Parathyroid adenoma (tissue), 2 donors: ENCODE measurements around the gene MEIS1.

ENCODE experiments used
- H2AFZ ChIP-seq: fragments of 300-600 bp; sonication (generic); one replicate; pipeline ENCODE4 v1.7.0; 2017; ENCODE audit warnings: antibody characterized with exemption, mild to moderate bottlenecking
- H3K27ac ChIP-seq: fragments of 300-600 bp; sonication (generic); one replicate; pipeline ENCODE4 v1.7.0; 2017
- H3K27me3 ChIP-seq: fragments of 300-600 bp; sonication (generic); one replicate; pipeline ENCODE4 v1.7.0; 2017; ENCODE audit warnings: low read length; ENCODE audit not compliant: control insufficient read depth, insufficient read depth
- H3K36me3 ChIP-seq: fragments of 300-600 bp; sonication (generic); one replicate; pipeline ENCODE4 v1.7.0; 2017; ENCODE audit warnings: low read length; ENCODE audit not compliant: control insufficient read depth, insufficient read depth
- H3K4me1 ChIP-seq: fragments of 300-600 bp; sonication (generic); one replicate; pipeline ENCODE4 v1.7.0; 2017; ENCODE audit warnings: control low read depth
- H3K4me2 ChIP-seq: fragments of 300-600 bp; sonication (generic); one replicate; pipeline ENCODE4 v1.7.0; 2017; ENCODE audit warnings: low read length
- H3K4me3 ChIP-seq: fragments of 300-600 bp; sonication (generic); one replicate; pipeline ENCODE4 v1.7.0; 2017; ENCODE audit warnings: low read depth, low read length
- H3K79me2 ChIP-seq: fragments of 300-600 bp; sonication (generic); one replicate; pipeline ENCODE4 v1.7.0; 2017; ENCODE audit warnings: control low read depth
- H3K9ac ChIP-seq: fragments of 300-600 bp; sonication (generic); one replicate; pipeline ENCODE4 v1.7.0; 2017; ENCODE audit warnings: mild to moderate bottlenecking
- H3K9me3 ChIP-seq: fragments of 300-600 bp; sonication (generic); one replicate; pipeline ENCODE4 v1.7.0; 2017; ENCODE audit warnings: low read length; ENCODE audit not compliant: control insufficient read depth
- CTCF ChIP-seq: fragments of 300-600 bp; sonication (generic); IDR thresholded peaks from one replicate; pipeline ENCODE4 v1.7.0; 2017; ENCODE audit warnings: antibody characterized with exemption, mild to moderate bottlenecking
- donor health status: primary hyperparathyroidism.

The MEIS1 gene

GRCh38 chr2:66433695-66433944 is 1.3 kb upstream of the MEIS1 start:
- peak overlapping the region; percentile 80 for H3K4me2 ChIP-seq
- peak overlapping the region; percentile 96 for H2AFZ ChIP-seq
- peak overlapping the region; percentile 92 for H3K4me3 ChIP-seq
- H3K36me3 ChIP-seq = no peaks in the 10 kb centered on the region
- no peaks in the 10 kb centered on the region for H3K27me3 ChIP-seq
- peaks cover 10% of the 10 kb centered on the region for H3K79me2 ChIP-seq
- H3K4me1 ChIP-seq = peaks cover 3% of the 10 kb centered on the region
- no peaks in the 10 kb centered on the region for H3K9me3 ChIP-seq
- no peak overlapping the region for H3K9ac ChIP-seq
- no peak for TF ChIP-seq CTCF
- H3K27ac ChIP-seq = peak overlapping the region; percentile 81

GRCh38 chr2:66433945-66434678 is 813 bp upstream of the MEIS1 start:
- no peak for TF ChIP-seq CTCF
- Histone ChIP-seq H3K79me2 (peaks cover 10% of the 10 kb centered on the region), H3K4me1 (peaks cover 3% of the 10 kb centered on the region), H2AFZ (peak overlapping the region; percentile 96), H3K27me3 (no peaks in the 10 kb centered on the region), H3K9me3 (no peaks in the 10 kb centered on the region), H3K36me3 (no peaks in the 10 kb centered on the region), H3K4me3 (peak overlapping the region; percentile 92), H3K27ac (peak overlapping the region; percentile 81), H3K9ac (peak overlapping the region; percentile 13), H3K4me2 (peak overlapping the region; percentile 80)

GRCh38 chr2:66435549-66435875 is 587 bp downstream of the MEIS1 start:
- H3K36me3 ChIP-seq = no peaks in the 10 kb centered on the region
- H3K4me1 ChIP-seq = peaks cover 3% of the 10 kb centered on the region
- H3K27ac ChIP-seq = peak overlapping the region; percentile 81
- H3K79me2 ChIP-seq = peaks cover 10% of the 10 kb centered on the region
- H3K4me3 ChIP-seq = peak overlapping the region; percentile 92
- no peaks in the 10 kb centered on the region for H3K9me3 ChIP-seq
- H3K9ac ChIP-seq = no peak overlapping the region
- no peak for TF ChIP-seq CTCF
- H3K27me3 ChIP-seq = no peaks in the 10 kb centered on the region
- H2AFZ ChIP-seq = peak overlapping the region; percentile 96
- H3K4me2 ChIP-seq = peak overlapping the region; percentile 80

- Histone ChIP-seq H3K79me2 (peaks cover 12% of the 10 kb centered on the region), H3K9ac (no peak overlapping the region), H2AFZ (no peak overlapping the region), H3K9me3 (no peaks in the 10 kb centered on the region), H3K36me3 (no peaks in the 10 kb centered on the region), H3K27ac (peak overlapping the region; percentile 81), H3K4me3 (peak overlapping the region; percentile 92), H3K4me2 (peak overlapping the region; percentile 80), H3K4me1 (no peaks in the 10 kb centered on the region), H3K27me3 (no peaks in the 10 kb centered on the region)
- TF ChIP-seq CTCF = no peak
These were observed 1.0 kb downstream of the MEIS1 start for GRCh38 chr2:66435963-66436362.

- Histone ChIP-seq H3K4me2 (peak overlapping the region; percentile 80), H3K27me3 (no peaks in the 10 kb centered on the region), H3K79me2 (peaks cover 17% of the 10 kb centered on the region), H3K4me1 (no peaks in the 10 kb centered on the region), H3K36me3 (no peaks in the 10 kb centered on the region), H3K9ac (no peak overlapping the region), H3K4me3 (peak overlapping the region; percentile 92), H3K27ac (peak overlapping the region; percentile 81), H2AFZ (no peak overlapping the region), H3K9me3 (no peaks in the 10 kb centered on the region)
- no peak for TF ChIP-seq CTCF
These were observed 1.7 kb downstream of the MEIS1 start for GRCh38 chr2:66436581-66437001.
